BJ (cell line): ENCODE data around the gene MTR. TPM values are rescaled to one million over a fixed set of nuclear protein-coding genes. Genes with fewer than 3 reads are reported as not detected.

ENCODE experiments used
- CTCF ChIA-PET: fragments of 350-600 bp; formaldehyde crosslinking; extraction: SDS; loops from one replicate; lab custom pipeline; 2021; ENCODE audit warnings: antibody characterized with exemption, inconsistent platforms; lab: Yijun Ruan, JAX
- POLR2A ChIA-PET: fragments of 300-600 bp; sonication (Branson Sonifier 250); formaldehyde crosslinking; extraction: SDS; loops from one replicate; lab custom pipeline; 2021; ENCODE audit warnings: antibody characterized with exemption; lab: Charles Lee
- DNase-seq: peaks from one replicate; pipeline ENCODE4 v3.0.0-alpha.2; 2011; ENCODE audit warnings: low read depth
- H3K27me3 ChIP-seq: 2 replicates; pipeline ENCODE4 v1.6.0; 2011; ENCODE audit warnings: low read length; ENCODE audit not compliant: control insufficient read depth, insufficient read depth
- H3K36me3 ChIP-seq: 2 replicates; pipeline ENCODE4 v1.5.1; 2011; ENCODE audit warnings: low read length; ENCODE audit not compliant: control insufficient read depth, insufficient read depth
- H3K4me3 ChIP-seq: 2 replicates; pipeline ENCODE4 v1.5.1; 2011; ENCODE audit warnings: low read depth, mild to moderate bottlenecking, control low read depth, low read length
- CTCF ChIP-seq: IDR thresholded peaks from 2 replicates; pipeline ENCODE4 v1.5.1; 2011; ENCODE audit warnings: low read depth, mild to moderate bottlenecking, control low read depth, inconsistent platforms, low read length, moderate library complexity; ENCODE audit not compliant: insufficient read depth
- polyA plus RNA-seq: library from polyadenylated mRNA; depleted of rRNA; stranded (reverse); fragments of >200 nt; gene quantifications from 2 replicates; pipeline ENCODE4 v1.2.3, GENCODE V29; 2011

The MTR gene
- polyA plus RNA-seq, 1 experiment: 5.3 TPM

GRCh38 chr1:236809148-236809547 lies 14.1 kb downstream of the MTR start:
- Histone ChIP-seq H3K36me3 (no peaks in the 10 kb centered on the region; the same call in 1 of the 2 replicates), H3K4me3 (no peak overlapping the region), H3K27me3 (no peaks in the 10 kb centered on the region)
- POLR2A ChIA-PET: no interaction called here
- DNase-seq: no peak
- no peak for TF ChIP-seq CTCF
- CTCF ChIA-PET: interaction anchor here (1.3 kb wide), 1 partner anchor 50 kb away, joined by 7 read pairs; no protein-coding TSS in a partner anchor

- ChIA-PET CTCF (interaction anchor here (1.3 kb wide), 1 partner anchor 51 kb away, joined by 7 read pairs; no protein-coding TSS in a partner anchor), POLR2A (no interaction called here)
- no peak for DNase-seq
- no peak for TF ChIP-seq CTCF
- Histone ChIP-seq H3K36me3 (no peaks in the 10 kb centered on the region; the same call in 1 of the 2 replicates), H3K4me3 (no peak overlapping the region), H3K27me3 (no peaks in the 10 kb centered on the region)
These were observed 14.9 kb downstream of the MTR start for GRCh38 chr1:236810018-236810417.

- DNase-seq: no peak
- no peak overlapping the region for H3K4me3 ChIP-seq
- ChIA-PET CTCF (no interaction called here), POLR2A (no interaction called here)
- no peaks in the 10 kb centered on the region for H3K27me3 ChIP-seq
- no peaks in the 10 kb centered on the region; the same call in 1 of the 2 replicates for H3K36me3 ChIP-seq
- no peak for TF ChIP-seq CTCF
These were observed 17.4 kb downstream of the MTR start for GRCh38 chr1:236812334-236813030.

GRCh38 chr1:236815941-236816340 lies 20.8 kb downstream of the MTR start:
- ChIA-PET CTCF (interaction anchor here (0.8 to 2.0 kb wide), 2 partner anchors 11 to 17 kb away, joined by 3 to 5 read pairs; no protein-coding TSS in a partner anchor), POLR2A (no interaction called here)
- no peak for TF ChIP-seq CTCF
- no peak for DNase-seq
- no peaks in the 10 kb centered on the region for H3K27me3 ChIP-seq
- peaks cover 1% of the 10 kb centered on the region; the same call in 1 of the 2 replicates for H3K36me3 ChIP-seq
- no peak overlapping the region for H3K4me3 ChIP-seq

GRCh38 chr1:236819856-236820255 lies 24.8 kb downstream of the MTR start:
- no peak for DNase-seq
- Histone ChIP-seq H3K36me3 (peaks cover 1% of the 10 kb centered on the region; the same call in 1 of the 2 replicates), H3K27me3 (no peaks in the 10 kb centered on the region), H3K4me3 (no peak overlapping the region)
- ChIA-PET CTCF (no interaction called here), POLR2A (no interaction called here)
- TF ChIP-seq CTCF: no peak
